DLD1 (cell line): ENCODE data around the gene ZNF582.
"Not testable (repeated sequence)": the region's sequence is repeated elsewhere in the genome, so short reads cannot be mapped to it uniquely, and the experiment has no call there.

ENCODE experiments used
- in situ Hi-C: cut with HindIII; loops from 2 replicates; pipeline ENCODE4 v1.10.0; 2017; ENCODE audit warnings: low sequenced_read_pairs

The ZNF582 gene

GRCh38 chr19:56355517-56355916, 37.8 kb downstream of the ZNF582 start:
- in situ Hi-C loops, result no loop called here

GRCh38 chr19:56351208-56351607, 42.1 kb downstream of the ZNF582 start:
- in situ Hi-C loops, result no loop called here

- in situ Hi-C loops, result no loop called here
Observed at GRCh38 chr19:56350416-56351045, 42.8 kb downstream of the ZNF582 start.

- in situ Hi-C loops, result no loop called here
Observed at GRCh38 chr19:56348289-56348877, 45.0 kb downstream of the ZNF582 start.

GRCh38 chr19:56347163-56347778, 46.1 kb downstream of the ZNF582 start:
- in situ Hi-C loops, result no loop called here

GRCh38 chr19:56341948-56342347, 51.4 kb downstream of the ZNF582 start:
- in situ Hi-C loops, result no loop called here

- in situ Hi-C loops, result not testable (repeated sequence)
Observed at GRCh38 chr19:56339031-56339430, 54.3 kb downstream of the ZNF582 start.

- in situ Hi-C loops, result not testable (repeated sequence)
Observed at GRCh38 chr19:56337077-56337476, 56.3 kb downstream of the ZNF582 start.

GRCh38 chr19:56335371-56335770, 58.0 kb downstream of the ZNF582 start:
- in situ Hi-C loops, result not testable (repeated sequence)

- in situ Hi-C loops, result no loop called here
Observed at GRCh38 chr19:56333506-56333905, 59.8 kb downstream of the ZNF582 start.
